H9 (cell line): ENCODE measurements around the gene DLG2. TPM values are rescaled to one million over a fixed set of nuclear protein-coding genes. Genes with fewer than 3 reads are reported as not detected.

Experiments
- DNase-seq: peaks from one replicate; pipeline ENCODE4 v3.0.0-alpha.2; 2017
- H2AFZ ChIP-seq: one replicate; pipeline ENCODE4 v1.6.1; 2013; ENCODE audit warnings: mild to moderate bottlenecking, low read length, control low read depth, moderate library complexity
- H2AK5ac ChIP-seq: 2 replicates; pipeline ENCODE4 v1.6.1; 2013; ENCODE audit warnings: low read length, control low read depth, mixed read lengths; ENCODE audit not compliant: insufficient read length
- H2BK120ac ChIP-seq: one replicate; pipeline ENCODE4 v1.6.1; 2013; ENCODE audit warnings: low read depth, mild to moderate bottlenecking, low read length, control low read depth, inconsistent platforms; ENCODE audit not compliant: poor library complexity, severe bottlenecking
- H2BK12ac ChIP-seq: 2 replicates; pipeline ENCODE4 v1.6.1; 2013; ENCODE audit warnings: low read length, control low read depth, mixed read lengths, low read depth; ENCODE audit not compliant: insufficient read length
- H2BK15ac ChIP-seq: 2 replicates; pipeline ENCODE4 v1.6.1; 2013; ENCODE audit warnings: low read depth, low read length, control low read depth
- H2BK20ac ChIP-seq: one replicate; pipeline ENCODE4 v1.6.1; 2013; ENCODE audit warnings: low read depth, mild to moderate bottlenecking, low read length, control low read depth, inconsistent platforms; ENCODE audit not compliant: poor library complexity, severe bottlenecking
- H2BK5ac ChIP-seq: 2 replicates; pipeline ENCODE4 v1.6.1; 2013; ENCODE audit warnings: low read length, control low read depth, mixed read lengths; ENCODE audit not compliant: insufficient read length
- H3K14ac ChIP-seq: 2 replicates; pipeline ENCODE4 v1.6.1; 2013; ENCODE audit warnings: low read length, control low read depth; ENCODE audit not compliant: insufficient read depth
- H3K18ac ChIP-seq: 2 replicates; pipeline ENCODE4 v1.6.1; 2013; ENCODE audit warnings: low read depth, mild to moderate bottlenecking, mixed read lengths, low read length, control low read depth; ENCODE audit not compliant: insufficient read length
- H3K23ac ChIP-seq: 2 replicates; pipeline ENCODE4 v1.6.1; 2013; ENCODE audit warnings: low read length, control low read depth, mixed read lengths, low read depth; ENCODE audit not compliant: insufficient read length
- H3K23me2 ChIP-seq: 2 replicates; pipeline ENCODE4 v1.6.1; 2013; ENCODE audit warnings: low read depth, mild to moderate bottlenecking, mixed read lengths, low read length, control low read depth; ENCODE audit not compliant: insufficient read length, poor library complexity, severe bottlenecking
- H3K27ac ChIP-seq: 2 replicates; pipeline ENCODE4 v1.5.1; 2013; ENCODE audit warnings: low read length, control low read depth, mixed read lengths, low read depth; ENCODE audit not compliant: insufficient read length
- H3K27me3 ChIP-seq: 2 replicates; pipeline ENCODE4 v1.6.1; 2013; ENCODE audit warnings: low read length, control low read depth, inconsistent platforms; ENCODE audit not compliant: insufficient read depth
- H3K4ac ChIP-seq: 2 replicates; pipeline ENCODE4 v1.6.1; 2013; ENCODE audit warnings: low read depth, mild to moderate bottlenecking, control low read depth, inconsistent platforms, low read length, moderate library complexity
- H3K4me1 ChIP-seq: 2 replicates; pipeline ENCODE4 v1.6.1; 2013; ENCODE audit warnings: low read length, control low read depth, inconsistent platforms; ENCODE audit not compliant: insufficient read depth
- H3K4me2 ChIP-seq: 2 replicates; pipeline ENCODE4 v1.6.1; 2013; ENCODE audit warnings: low read length, control low read depth, mixed read lengths; ENCODE audit not compliant: insufficient read length, insufficient read depth
- H3K56ac ChIP-seq: 2 replicates; pipeline ENCODE4 v1.6.1; 2013; ENCODE audit warnings: low read depth, mild to moderate bottlenecking, mixed read lengths, low read length, control low read depth; ENCODE audit not compliant: insufficient read length
- H3K79me1 ChIP-seq: 2 replicates; pipeline ENCODE4 v1.6.1; 2013; ENCODE audit warnings: low read depth, mild to moderate bottlenecking, moderate library complexity, low read length, control low read depth, inconsistent platforms; ENCODE audit not compliant: insufficient read depth, poor library complexity, severe bottlenecking
- H3K79me2 ChIP-seq: 2 replicates; pipeline ENCODE4 v1.6.1; 2013; ENCODE audit warnings: low read length, control low read depth, inconsistent platforms; ENCODE audit not compliant: insufficient read depth
- H3K9ac ChIP-seq: 2 replicates; pipeline ENCODE4 v1.6.1; 2013; ENCODE audit warnings: low read length, control low read depth, mixed read lengths; ENCODE audit not compliant: insufficient read length; ENCODE audit errors: extremely low read depth
- H3K9me3 ChIP-seq: one replicate; pipeline ENCODE4 v1.6.1; 2013; ENCODE audit warnings: low read depth, low read length, inconsistent platforms; ENCODE audit not compliant: control insufficient read depth
- H3T11ph ChIP-seq: one replicate; pipeline ENCODE4 v1.6.1; 2013; ENCODE audit warnings: mild to moderate bottlenecking, low read length, control low read depth, inconsistent platforms
- H4K20me1 ChIP-seq: one replicate; pipeline ENCODE4 v1.6.1; 2013; ENCODE audit not compliant: control insufficient read depth, insufficient read length, insufficient read depth
- H4K5ac ChIP-seq: 2 replicates; pipeline ENCODE4 v1.6.1; 2013; ENCODE audit warnings: low read depth, mild to moderate bottlenecking, mixed read lengths, low read length, control low read depth; ENCODE audit not compliant: insufficient read length
- H4K8ac ChIP-seq: replicated peaks from 2 replicates; pipeline ENCODE4 v1.6.1; 2013; ENCODE audit warnings: low read length, control low read depth, mixed read lengths, low read depth; ENCODE audit not compliant: insufficient read length
- H4K91ac ChIP-seq: 2 replicates; pipeline ENCODE4 v1.6.1; 2013; ENCODE audit warnings: low read depth, mild to moderate bottlenecking, moderate library complexity, mixed read lengths, low read length, control low read depth; ENCODE audit not compliant: insufficient read length
- H3K27ac Mint-ChIP-seq, 3 experiments: 2 replicates in 2 of 3; 3 replicates in 1 of 3; pipeline ENCODE4 v1.8.0; 2020 to 2021; ENCODE audit warnings: mixed read lengths in 3 of 3, mild to moderate bottlenecking in 1 of 3, moderate library complexity in 1 of 3
- H3K27me3 Mint-ChIP-seq: 2 replicates; pipeline ENCODE4 v1.8.0; 2021; ENCODE audit warnings: low read depth, mild to moderate bottlenecking, moderate library complexity, mixed read lengths
- H3K36me3 Mint-ChIP-seq, 3 experiments: 2 replicates in 2 of 3; 3 replicates in 1 of 3; pipeline ENCODE4 v1.8.0; 2020 to 2021; ENCODE audit warnings: low read depth in 3 of 3, mixed read lengths in 3 of 3; ENCODE audit not compliant: insufficient read depth in 1 of 3
- H3K4me1 Mint-ChIP-seq, 2 experiments: 2 replicates each; pipeline ENCODE4 v1.8.0; 2020; ENCODE audit warnings: mixed read lengths in 2 of 2
- H3K4me3 Mint-ChIP-seq, 2 experiments: 2 replicates in 1 of 2; 3 replicates in 1 of 2; pipeline ENCODE4 v1.8.0; 2020 to 2021; ENCODE audit warnings: mild to moderate bottlenecking in 2 of 2, mixed read lengths in 2 of 2, moderate library complexity in 1 of 2
- H3K9me3 Mint-ChIP-seq, 2 experiments: 2 replicates in 1 of 2; 3 replicates in 1 of 2; pipeline ENCODE4 v1.8.0; 2020; ENCODE audit warnings: mild to moderate bottlenecking in 2 of 2, mixed read lengths in 2 of 2, moderate library complexity in 1 of 2
- CTCF ChIP-seq: fragments of 200-600 bp; sonication (generic); conservative IDR thresholded peaks from 3 replicates; pipeline ENCODE4 v1.8.0; 2021; ENCODE audit warnings: antibody characterized with exemption, mild to moderate bottlenecking
- WGBS: extraction: QIAGEN DNeasy Blood & Tissue Kit; methylation state at CpG from one replicate; pipeline ENCODE4 v1.1.7; 2013; ENCODE audit warnings: missing lambda C conversion rate, low lambda C conversion rate, mixed read lengths; ENCODE audit not compliant: insufficient read length; ENCODE audit errors: extremely low coverage; 5-methylcytosine and 5-hydroxymethylcytosine counted together
- total RNA-seq: library from RNA; stranded (reverse); gene quantifications from 2 replicates; pipeline ENCODE4 v1.2.1, GENCODE V29; 2021

DLG2 gene
- total RNA-seq, 1 experiment from 2014 or later = 8.0 TPM

- Histone ChIP-seq H2BK120ac (no peak overlapping the region), H4K5ac (no peak overlapping the region), H4K20me1 (no peaks in the 10 kb centered on the region), H3K4me1 (no peaks in the 10 kb centered on the region), H2AK5ac (no peak overlapping the region), H2BK20ac (no peak overlapping the region), H3T11ph (no peak overlapping the region), H2BK5ac (no peak overlapping the region), H3K4ac (no peak overlapping the region), H3K23me2 (no peaks in the 10 kb centered on the region), H3K14ac (no peak overlapping the region), H2BK15ac (no peak overlapping the region), H4K8ac (no peak overlapping the region), H3K4me2 (no peak overlapping the region), H3K9ac (no peak overlapping the region), H3K23ac (no peak overlapping the region), H3K27me3 (no peaks in the 10 kb centered on the region), H4K91ac (no peak overlapping the region), H3K79me2 (no peaks in the 10 kb centered on the region), H3K9me3 (no peaks in the 10 kb centered on the region), H2BK12ac (no peak overlapping the region), H3K18ac (no peak overlapping the region), H3K56ac (no peak overlapping the region), H3K79me1 (no peaks in the 10 kb centered on the region), H3K27ac (no peak overlapping the region), H2AFZ (no peak overlapping the region)
- DNase-seq = no peak
- no peaks in the 10 kb centered on the region for H3K36me3 Mint-ChIP-seq
- H3K4me3 Mint-ChIP-seq = no peak overlapping the region
- no peaks in the 10 kb centered on the region for H3K27me3 Mint-ChIP-seq
- H3K27ac Mint-ChIP-seq = no peak overlapping the region
- 0 out of 4 replicates have a peak, but pooled peaks cover 0 to 4% of the 10 kb centered on the region in 2 experiments for H3K4me1 Mint-ChIP-seq
- no CpG with 5 or more reads among the region's 3 CpGs for WGBS
- TF ChIP-seq CTCF = no peak
- H3K9me3 Mint-ChIP-seq = no peaks in the 10 kb centered on the region
Measured at GRCh38 chr11:84902445-84902844, 724.7 kb downstream of the DLG2 start.
